ENCODE results near the gene SLC16A1.

DNA sequence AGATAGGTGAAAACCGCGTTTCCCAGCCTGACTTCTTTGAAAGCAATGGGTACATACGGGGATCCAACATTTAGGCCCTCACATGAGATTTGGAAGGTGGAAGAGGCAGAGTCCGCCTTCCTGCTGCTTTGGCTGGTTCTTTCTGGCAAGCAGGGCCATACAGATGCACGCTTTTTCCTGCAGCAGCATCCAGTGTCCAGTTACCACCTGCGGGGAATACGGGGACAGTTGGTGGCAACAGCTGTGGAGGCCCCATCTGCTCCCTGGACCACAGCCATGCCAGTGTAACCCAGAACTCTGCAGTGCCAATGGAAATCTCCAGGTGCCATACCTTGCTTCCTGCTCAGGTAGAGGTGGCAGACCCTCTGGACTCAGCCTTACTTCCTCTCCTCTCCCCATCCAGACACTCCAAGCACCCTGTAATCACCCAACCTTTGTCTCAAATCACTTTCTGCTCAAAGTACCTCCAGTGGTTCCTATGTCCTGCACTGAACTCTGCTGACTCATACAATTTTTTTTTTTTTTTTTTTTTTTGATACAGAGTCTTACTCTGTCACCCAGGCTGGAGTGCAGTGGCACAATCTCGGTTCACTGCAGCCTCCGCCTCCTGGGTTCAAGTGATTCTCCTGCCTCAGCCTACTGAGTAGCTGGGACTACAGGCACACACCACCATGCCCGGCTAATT lies 68.3 kb downstream of the SLC16A1 start:
- TF ChIP-seq, protein P1, sequence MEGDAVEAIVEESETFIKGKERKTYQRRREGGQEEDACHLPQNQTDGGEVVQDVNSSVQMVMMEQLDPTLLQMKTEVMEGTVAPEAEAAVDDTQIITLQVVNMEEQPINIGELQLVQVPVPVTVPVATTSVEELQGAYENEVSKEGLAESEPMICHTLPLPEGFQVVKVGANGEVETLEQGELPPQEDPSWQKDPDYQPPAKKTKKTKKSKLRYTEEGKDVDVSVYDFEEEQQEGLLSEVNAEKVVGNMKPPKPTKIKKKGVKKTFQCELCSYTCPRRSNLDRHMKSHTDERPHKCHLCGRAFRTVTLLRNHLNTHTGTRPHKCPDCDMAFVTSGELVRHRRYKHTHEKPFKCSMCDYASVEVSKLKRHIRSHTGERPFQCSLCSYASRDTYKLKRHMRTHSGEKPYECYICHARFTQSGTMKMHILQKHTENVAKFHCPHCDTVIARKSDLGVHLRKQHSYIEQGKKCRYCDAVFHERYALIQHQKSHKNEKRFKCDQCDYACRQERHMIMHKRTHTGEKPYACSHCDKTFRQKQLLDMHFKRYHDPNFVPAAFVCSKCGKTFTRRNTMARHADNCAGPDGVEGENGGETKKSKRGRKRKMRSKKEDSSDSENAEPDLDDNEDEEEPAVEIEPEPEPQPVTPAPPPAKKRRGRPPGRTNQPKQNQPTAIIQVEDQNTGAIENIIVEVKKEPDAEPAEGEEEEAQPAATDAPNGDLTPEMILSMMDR (IDR thresholded peaks at IDR 0.05) = no peak
- no peak for TF ChIP-seq POLR2A (IDR thresholded peaks at IDR 0.05)

All from tibial nerve (tissue), 3 donors.